NCI-H1930 (cell line): ENCODE measurements around the gene HGS.

Experiments
- DNase-seq, 2 experiments: peaks; one replicate each; lab custom pipeline; 2025; lab: John Stamatoyannopoulos, UW

The HGS gene

DNA sequence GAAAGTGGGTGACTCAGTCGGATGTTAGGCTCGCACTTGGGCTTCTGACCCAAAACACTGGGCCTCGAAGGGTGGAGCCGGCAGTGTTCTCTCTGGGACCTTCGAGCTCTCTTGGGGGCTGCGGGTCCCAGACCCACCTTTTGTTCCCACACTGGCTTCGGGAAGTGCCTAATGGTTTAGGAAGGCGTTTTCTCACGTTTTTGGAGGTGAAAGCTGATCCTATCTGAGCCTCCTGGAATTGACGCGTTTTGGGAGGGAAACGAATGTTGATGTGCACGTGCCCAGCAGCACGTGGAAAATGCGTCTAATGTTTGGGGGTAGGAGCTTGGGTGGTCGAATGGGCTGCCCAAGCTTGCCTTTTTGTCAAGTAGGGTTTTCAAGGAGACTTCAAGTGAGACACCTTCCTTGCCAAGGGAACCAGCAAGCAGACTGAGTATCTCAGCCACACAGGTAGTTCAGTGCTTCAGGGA, 666 bp downstream of the HGS start:
- no peak for DNase-seq

DNA sequence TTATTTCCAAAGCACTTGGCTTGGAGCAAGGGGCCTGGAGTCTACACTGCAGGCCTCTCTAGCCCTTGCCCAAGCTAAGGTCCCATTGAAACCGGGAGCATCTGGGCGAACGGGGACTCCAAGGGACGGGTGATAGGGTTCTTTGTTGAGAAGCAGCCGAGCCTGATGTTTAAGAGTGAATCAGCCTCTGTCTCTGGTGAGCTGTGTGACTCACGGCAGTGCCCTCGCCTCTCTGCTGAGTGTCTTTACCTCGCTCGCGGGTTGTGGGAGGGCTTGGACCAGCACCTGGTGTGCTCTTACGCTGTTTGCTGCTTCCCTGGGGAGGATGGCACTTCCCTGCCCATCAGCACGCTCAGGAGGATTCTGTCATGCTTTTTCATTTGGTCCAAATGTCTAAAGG, 1.3 kb downstream of the HGS start:
- no peak for DNase-seq

DNA sequence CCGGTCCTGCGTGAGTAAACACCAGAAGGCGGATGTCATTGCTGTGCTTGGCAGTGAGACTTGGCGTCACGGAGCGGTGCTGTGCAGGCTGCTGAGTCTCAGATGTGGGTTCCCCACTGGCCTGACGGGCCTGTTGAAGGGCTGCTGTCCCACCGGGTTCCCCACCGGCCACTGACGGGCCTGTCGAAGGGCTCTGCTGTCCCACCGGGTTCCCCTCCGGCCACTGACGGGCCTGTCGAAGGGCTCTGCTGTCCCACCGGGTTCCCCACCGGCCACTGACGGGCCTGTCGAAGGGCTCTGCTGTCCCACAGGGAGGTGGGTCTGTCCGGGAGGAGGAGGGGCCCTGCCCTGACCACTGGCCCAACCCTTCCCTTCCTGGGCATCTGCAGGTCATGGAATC, 2.8 kb downstream of the HGS start:
- no peak for DNase-seq

DNA sequence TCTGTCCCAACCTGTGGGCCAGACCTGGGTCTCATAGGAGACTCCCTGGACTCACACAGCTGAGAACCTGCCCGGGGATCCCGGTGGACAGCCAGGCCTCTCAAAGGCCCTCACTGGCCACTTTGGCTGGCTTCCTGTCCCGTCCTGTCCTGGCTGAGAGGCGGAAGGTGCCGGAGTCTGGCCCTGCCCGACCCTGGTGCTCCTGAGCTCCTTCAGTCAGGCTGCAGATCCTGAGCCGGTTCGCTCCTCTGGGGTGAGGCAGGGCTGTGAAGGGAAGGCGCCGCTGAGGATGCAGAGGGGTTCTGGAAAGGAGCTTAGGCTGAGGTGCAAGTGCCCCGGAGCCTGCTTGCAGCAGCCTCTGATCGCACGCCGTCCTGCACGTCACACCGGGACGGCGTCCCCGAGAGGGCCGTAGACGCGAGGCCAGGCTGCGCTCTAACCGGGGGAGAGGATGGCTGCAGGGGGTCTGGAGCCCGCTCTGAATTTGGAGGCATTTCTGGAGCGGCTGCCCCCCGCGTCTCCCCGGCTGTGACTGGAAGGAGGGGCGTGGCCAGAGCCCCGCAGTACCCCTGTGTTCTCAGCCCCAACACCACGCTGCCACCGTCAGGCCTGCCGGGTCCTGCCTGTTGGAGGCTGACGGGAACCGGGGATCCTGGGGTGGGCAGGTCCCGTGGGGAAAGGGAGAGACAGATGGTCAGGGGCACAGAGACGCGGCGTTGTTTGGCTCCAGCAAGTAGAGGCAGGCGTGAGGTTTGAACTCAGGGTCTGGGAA, 4.1 kb downstream of the HGS start:
- DNase-seq, result no peak

DNA sequence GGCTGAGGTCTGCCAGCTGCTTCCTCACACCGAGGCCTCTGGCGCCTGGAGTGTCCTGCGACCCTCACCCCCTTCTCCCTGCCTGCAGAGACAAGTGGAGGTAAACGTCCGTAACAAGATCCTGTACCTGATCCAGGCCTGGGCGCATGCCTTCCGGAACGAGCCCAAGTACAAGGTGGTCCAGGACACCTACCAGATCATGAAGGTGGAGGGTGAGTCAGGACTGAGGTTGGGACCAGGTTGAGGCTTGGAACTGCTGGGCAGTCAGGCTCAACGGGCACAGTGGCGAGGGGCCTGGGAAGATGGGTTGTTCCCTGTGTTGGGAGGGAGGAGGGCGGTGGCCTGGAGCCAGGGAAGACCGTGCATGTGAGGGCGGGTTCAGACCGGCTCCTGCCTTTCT, 4.8 kb downstream of the HGS start:
- no peak for DNase-seq

DNA sequence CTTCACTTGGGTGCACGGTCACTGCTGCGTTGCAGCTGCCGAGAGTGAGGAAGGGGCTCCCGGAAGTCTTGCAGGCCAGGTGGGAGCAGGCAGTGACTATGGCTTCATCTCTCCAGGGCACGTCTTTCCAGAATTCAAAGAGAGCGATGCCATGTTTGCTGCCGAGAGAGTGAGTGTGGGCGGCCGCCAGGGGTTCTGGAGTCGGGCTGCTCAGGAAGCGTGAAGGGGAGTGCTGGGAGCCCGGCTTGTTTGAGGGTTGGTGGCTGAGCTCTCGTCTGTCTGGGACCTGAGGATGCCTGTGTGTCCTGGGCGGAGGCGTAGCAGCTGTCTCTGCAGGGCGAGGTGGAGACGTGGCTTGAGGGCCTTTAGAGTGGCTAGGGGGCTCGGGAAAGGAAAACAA, 6.3 kb downstream of the HGS start:
- DNase-seq, result no peak

DNA sequence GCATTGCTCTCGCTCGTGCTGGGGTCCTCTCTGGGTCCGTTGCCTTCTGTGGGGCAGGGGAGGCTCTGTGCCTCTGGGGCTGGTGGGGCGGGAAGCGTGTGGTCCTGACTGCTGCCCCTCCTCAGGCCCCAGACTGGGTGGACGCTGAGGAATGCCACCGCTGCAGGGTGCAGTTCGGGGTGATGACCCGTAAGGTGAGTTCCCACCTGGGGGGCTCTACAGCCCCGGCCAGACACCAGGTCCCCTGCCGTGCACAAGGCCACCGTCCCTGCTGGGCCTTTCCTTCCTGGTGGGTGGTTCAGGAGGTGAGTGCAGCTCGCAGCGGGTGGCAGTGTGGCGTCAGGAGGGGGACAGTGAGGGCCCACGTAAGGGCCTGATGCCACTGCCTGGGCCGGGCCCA, 6.7 kb downstream of the HGS start:
- DNase-seq, result no peak

DNA sequence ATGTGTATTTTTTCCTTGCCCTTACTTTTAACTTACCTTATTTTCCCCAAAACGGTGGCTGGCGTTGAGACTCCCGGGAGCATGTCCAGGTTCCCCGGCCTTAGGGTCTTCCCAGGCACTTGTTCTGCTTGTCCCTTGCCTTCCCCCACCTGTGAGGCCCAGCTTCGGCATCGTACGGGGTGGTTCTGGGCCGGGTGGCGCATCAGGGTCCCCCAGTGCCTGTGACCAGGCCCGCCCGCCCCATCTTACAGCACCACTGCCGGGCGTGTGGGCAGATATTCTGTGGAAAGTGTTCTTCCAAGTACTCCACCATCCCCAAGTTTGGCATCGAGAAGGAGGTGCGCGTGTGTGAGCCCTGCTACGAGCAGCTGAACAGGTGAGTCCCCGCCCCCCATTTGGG, 7.4 kb downstream of the HGS start:
- no peak for DNase-seq

DNA sequence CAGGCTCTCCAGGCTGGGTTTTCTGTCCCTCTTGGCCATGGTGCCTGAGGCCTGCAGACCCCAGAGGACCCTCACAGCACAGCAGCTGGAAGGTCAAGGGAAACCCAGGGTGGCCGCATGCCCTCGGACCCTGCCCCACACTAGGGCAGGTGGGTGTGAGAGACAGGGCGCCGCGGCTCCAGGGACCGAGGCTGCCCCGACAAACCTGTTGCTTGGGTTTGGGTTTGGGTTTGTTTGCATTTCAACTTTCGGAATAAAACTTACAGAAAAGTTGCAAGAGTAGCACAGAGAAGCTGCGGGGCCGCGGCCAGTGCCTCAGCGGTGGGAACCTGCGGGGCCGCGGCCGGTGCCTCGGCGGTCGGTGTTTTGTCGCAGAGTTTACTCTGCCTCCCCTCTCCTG, 7.8 kb downstream of the HGS start:
- DNase-seq, result no peak

DNA sequence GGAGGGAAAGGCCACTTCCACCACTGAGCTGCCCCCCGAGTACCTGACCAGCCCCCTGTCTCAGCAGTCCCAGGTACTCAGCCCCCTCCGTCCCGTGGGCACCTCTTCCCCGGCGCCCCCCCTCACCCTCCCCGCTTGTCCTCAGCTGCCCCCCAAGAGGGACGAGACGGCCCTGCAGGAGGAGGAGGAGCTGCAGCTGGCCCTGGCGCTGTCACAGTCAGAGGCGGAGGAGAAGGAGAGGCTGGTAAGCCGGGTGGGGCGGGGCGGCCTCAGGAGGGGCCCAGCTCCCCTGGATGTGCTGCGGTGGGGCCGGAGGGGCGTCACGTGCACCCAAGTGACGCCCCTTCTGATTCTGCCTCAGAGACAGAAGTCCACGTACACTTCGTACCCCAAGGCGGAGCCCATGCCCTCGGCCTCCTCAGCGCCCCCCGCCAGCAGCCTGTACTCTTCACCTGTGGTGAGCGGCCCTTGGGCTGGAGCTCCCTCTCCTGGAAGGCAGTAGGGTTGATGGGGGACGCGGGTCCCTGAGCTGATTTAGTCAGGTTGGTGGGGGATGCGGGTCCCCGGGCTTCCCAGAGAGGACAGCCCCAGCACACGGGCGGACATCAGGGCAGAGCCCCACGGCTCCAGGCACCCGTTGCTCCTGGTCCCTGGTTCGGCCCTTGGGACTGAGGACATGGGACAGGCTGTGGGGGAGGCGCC, 9.8 kb downstream of the HGS start:
- no peak for DNase-seq

DNA sequence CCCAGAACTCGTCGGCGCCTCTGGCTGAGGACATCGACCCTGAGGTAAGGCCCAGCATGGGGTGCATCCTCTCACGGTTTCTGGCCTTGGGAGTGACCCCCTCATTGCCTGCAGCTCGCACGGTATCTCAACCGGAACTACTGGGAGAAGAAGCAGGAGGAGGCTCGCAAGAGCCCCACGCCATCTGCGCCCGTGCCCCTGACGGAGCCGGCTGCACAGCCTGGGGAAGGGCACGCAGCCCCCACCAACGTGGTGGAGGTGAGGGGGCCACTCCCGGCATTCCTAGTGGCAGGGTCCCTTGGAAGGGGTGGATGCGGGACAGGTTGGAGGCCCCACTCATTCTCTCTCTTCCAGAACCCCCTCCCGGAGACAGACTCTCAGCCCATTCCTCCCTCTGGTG, 11.0 kb downstream of the HGS start:
- DNase-seq, result no peak

DNA sequence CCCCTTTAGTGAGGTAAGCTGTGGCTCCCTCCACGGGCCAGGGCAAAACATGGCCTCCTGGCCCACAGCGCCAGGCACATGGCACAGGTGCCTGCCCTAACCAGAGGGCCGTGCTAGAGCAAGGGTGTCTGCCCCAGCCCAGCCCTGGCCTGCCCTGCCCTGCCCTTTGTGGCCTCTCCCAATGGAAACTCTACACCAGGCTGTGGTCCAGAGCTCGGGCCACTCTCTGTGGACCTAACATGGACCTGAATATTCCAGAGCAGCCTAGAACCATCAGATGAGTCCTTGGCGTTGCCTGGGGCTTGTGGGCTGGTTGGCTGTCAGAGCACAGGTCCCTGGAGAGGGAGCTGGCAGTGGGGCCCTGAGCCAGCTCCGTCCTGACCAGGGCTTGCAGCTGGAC, 11.4 kb downstream of the HGS start:
- no peak for DNase-seq

DNA sequence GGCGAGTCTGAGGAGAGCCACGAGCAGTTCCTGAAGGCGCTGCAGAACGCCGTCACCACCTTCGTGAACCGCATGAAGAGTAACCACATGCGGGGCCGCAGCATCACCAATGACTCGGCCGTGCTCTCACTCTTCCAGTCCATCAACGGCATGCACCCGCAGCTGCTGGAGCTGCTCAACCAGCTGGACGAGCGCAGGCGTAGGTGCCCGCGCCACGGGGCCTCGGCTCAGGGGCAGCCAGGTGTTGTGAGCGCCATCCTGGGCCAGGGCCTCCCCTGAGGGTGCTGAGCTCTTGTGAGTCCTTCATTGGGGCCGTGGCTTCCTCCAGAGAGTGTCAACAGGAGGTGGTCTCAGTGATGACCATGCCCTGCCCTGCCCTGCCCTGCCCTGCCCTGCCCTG, 12.0 kb downstream of the HGS start:
- no peak for DNase-seq

DNA sequence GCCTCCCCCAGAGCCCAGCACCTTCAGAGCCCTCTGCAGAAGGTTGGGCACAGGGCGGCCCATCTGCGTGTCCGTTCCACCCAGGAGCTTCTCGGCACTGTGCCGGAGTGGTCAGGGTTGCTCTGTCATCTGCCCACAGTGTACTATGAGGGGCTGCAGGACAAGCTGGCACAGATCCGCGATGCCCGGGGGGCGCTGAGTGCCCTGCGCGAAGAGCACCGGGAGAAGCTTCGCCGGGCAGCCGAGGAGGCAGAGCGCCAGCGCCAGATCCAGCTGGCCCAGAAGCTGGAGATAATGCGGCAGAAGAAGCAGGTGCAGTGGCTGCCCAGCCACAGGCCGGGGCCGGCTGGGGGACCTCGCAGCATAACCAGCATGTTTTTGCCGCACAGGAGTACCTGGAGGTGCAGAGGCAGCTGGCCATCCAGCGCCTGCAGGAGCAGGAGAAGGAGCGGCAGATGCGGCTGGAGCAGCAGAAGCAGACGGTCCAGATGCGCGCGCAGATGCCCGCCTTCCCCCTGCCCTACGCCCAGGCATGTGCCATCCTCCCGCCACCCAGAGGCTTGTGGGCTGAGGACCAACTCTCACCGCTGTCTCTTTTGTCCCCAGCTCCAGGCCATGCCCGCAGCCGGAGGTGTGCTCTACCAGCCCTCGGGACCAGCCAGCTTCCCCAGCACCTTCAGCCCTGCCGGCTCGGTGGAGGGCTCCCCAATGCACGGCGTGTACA, 12.6 kb downstream of the HGS start:
- DNase-seq, result no peak

DNA sequence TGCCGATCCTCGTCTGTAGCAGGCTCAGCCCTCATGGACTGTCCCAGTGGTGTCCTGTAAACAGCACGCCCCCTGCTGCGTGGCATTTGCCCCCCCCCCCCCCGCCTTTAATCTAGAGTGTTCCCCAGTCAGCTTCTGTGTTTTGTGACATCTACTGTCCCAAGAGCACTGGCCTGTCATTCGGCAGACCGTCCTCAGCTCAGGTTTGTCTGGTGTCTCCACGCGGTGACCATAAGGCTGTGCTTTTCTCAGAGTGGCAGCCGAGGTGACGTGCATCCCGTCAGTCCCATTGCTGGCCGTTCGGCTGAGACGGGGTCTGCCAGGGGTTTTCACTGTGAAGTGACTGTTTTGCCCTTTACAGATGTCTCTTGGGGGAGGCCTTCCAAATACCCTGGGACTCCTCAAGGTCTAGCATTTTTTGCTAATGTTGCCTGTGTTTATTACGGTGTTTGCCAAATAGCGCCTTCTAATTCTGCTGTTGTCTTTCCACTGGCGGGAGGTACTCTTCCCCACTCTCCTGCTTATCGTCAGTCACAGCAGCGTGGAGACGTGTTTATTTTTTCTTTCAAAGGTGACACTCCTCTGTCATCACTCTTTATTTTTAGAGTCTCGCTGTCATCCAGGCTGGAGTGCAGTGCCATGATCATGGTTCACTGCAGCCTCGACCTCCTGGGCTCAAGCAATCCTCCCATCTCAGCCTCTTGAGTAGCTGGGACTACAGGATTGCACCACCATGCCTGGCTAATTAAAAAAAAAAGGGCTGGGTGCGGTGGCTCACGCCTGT, 13.6 kb downstream of the HGS start:
- no peak for DNase-seq

DNA sequence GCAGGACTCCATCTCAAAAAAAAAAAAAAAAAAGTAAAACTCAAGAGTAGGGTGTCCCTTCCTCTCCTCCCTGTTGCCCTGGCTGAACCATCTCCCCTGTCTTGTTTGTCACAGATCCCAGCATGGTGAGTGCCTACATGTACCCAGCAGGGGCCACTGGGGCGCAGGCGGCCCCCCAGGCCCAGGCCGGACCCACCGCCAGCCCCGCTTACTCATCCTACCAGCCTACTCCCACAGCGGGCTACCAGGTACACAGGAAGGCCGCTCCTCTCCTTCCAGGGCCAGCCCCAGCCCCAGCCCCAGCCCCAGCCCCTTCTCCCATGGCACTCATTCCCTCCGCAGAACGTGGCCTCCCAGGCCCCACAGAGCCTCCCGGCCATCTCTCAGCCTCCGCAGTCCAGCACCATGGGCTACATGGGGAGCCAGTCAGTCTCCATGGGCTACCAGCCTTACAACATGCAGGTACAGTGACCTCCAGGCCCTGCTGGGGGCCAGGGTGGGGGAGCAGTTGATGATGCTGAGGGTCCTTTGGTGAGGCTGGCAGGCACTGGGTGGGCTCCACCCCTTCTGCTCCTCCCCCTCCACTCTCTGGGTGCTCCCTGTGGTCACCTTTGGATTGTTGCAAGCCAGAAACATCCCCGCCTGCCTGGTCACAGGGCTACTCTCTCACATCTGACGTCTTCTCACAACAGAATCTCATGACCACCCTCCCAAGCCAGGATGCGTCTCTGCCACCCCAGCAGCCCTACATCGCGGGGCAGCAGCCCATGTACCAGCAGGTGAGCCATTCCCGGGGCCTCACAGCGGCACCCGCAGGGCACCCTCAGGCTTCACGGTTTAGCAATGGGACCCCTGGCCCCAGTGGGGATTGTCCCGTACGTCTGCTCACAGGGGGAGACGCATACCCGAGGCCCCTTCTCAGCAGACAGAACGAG, 16.8 kb downstream of the HGS start:
- no peak for DNase-seq

DNA sequence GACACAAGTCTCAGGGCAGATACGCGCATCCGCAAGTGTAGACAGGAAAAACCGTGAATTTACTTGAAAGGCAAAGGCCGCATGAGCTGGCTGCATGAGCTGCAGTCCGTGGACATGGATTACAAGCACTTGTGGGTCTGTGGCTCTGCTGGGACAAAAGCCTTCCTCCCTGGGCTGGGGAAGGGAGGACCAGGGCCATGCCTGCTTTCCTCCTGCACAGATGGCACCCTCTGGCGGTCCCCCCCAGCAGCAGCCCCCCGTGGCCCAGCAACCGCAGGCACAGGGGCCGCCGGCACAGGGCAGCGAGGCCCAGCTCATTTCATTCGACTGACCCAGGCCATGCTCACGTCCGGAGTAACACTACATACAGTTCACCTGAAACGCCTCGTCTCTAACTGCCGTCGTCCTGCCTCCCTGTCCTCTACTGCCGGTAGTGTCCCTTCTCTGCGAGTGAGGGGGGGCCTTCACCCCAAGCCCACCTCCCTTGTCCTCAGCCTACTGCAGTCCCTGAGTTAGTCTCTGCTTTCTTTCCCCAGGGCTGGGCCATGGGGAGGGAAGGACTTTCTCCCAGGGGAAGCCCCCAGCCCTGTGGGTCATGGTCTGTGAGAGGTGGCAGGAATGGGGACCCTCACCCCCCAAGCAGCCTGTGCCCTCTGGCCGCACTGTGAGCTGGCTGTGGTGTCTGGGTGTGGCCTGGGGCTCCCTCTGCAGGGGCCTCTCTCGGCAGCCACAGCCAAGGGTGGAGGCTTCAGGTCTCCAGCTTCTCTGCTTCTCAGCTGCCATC, 17.7 kb downstream of the HGS start:
- no peak for DNase-seq

DNA sequence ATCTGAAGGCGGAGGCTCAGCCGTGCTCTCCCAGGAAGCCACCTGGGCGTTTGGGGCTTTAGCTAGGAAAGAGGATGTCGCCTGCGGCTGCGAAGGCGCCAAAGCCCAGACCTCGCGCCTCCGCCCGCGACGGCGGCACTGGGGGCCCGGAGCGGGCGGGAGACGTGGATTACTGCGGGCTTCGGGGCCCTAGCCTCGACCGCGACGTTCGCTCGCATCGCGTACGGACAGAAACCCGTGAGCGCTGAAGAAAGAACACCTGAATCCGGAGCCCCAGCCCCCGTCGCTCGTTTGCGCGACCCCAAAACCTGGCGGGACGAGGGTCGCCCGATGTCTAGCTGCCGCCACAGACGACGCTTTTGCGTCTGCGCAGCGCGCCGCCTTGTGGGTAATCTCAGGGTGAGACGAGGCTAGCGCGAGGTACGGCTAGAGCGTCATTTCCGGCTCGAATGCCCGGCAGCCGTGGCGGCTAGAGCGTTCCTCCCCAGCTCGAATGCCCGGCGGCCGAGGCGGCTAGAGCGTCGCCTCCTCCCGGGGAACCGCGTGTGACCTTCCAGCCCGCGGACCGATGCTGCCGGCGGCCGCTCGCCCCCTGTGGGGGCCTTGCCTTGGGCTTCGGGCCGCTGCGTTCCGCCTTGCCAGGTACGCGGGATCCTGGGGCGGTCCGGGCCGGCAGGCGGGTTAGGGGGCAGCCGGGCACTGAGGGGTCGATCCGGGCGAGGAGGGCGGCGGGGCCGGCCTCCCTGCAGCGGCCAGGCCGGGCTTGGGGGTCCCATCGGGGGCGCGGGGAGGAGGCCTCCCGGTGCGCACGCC, 19.3 kb downstream of the HGS start, which contains the start of gene MRPL12:
Gene MRPL12, plus strand, starts transcription at position 434 of the 813 bp plus-strand sequence. Its CDS starts 135 bp downstream, at position 569.
- peak; percentile 95 to 98 for DNase-seq
